Fibroblast of lung (primary cell): ENCODE measurements around the gene CIITA. TPM values are rescaled to one million over a fixed set of nuclear protein-coding genes. Genes with fewer than 3 reads are reported as not detected.

Experiments
- DNase-seq, 2 donors: peaks; one replicate each; pipeline versions ENCODE4 v3.0.0 to v3.0.0-alpha.2; 2010; ENCODE audit warnings: low read depth in 2 of 2
- H2AFZ ChIP-seq: 2 replicates; pipeline ENCODE4 v1.5.1; 2012; ENCODE audit warnings: low read length, control low read depth, inconsistent platforms
- H3K27ac ChIP-seq: 2 replicates; pipeline ENCODE4 v1.5.1; 2011; ENCODE audit warnings: low read length, control low read depth; ENCODE audit not compliant: insufficient read depth
- H3K27me3 ChIP-seq: 2 replicates; pipeline ENCODE4 v1.5.1; 2011; ENCODE audit warnings: mild to moderate bottlenecking, low read length; ENCODE audit not compliant: control insufficient read depth, insufficient read depth
- H3K36me3 ChIP-seq: 2 replicates; pipeline ENCODE4 v1.5.1; 2011; ENCODE audit warnings: low read length; ENCODE audit not compliant: control insufficient read depth, insufficient read depth
- H3K4me1 ChIP-seq: 2 replicates; pipeline ENCODE4 v1.5.1; 2011; ENCODE audit warnings: low read length; ENCODE audit not compliant: control insufficient read depth, insufficient read depth; ENCODE audit errors: extremely low read depth
- H3K4me2 ChIP-seq: 2 replicates; pipeline ENCODE4 v1.5.1; 2011; ENCODE audit warnings: low read length, control low read depth; ENCODE audit not compliant: insufficient read depth; ENCODE audit errors: extremely low read depth
- H3K4me3 ChIP-seq, 4 experiments: fragments of 200-600 bp in 1 of 4; sonication (generic) in 1 of 4; replicated peaks in 1 of 4; 2 replicates each; pipeline ENCODE4 v1.5.1; 2011 to 2016; ENCODE audit warnings: low read length in 4 of 4, low read depth in 3 of 4, mild to moderate bottlenecking in 3 of 4, control low read depth in 2 of 4, inconsistent platforms in 1 of 4, mixed read lengths in 1 of 4; ENCODE audit not compliant: insufficient read depth in 1 of 4; ENCODE audit errors: control extremely low read depth in 1 of 4
- H3K79me2 ChIP-seq: 2 replicates; pipeline ENCODE4 v1.5.1; 2012; ENCODE audit warnings: mild to moderate bottlenecking, low read length, inconsistent platforms; ENCODE audit not compliant: control insufficient read depth, insufficient read depth
- H3K9ac ChIP-seq: 2 replicates; pipeline ENCODE4 v1.5.1; 2011; ENCODE audit warnings: mild to moderate bottlenecking, low read length, control low read depth; ENCODE audit not compliant: insufficient read depth
- H3K9me3 ChIP-seq: 2 replicates; pipeline ENCODE4 v1.5.1; 2012; ENCODE audit warnings: low read depth, low read length; ENCODE audit not compliant: control insufficient read depth, insufficient read depth
- H4K20me1 ChIP-seq: 2 replicates; pipeline ENCODE4 v1.5.1; 2011; ENCODE audit warnings: low read length; ENCODE audit not compliant: control insufficient read depth, insufficient read depth; ENCODE audit errors: extremely low read depth
- CTCF ChIP-seq, 2 donors: IDR thresholded peaks in 1 of 2; conservative IDR thresholded peaks in 1 of 2; 1 replicate in 1 of 2; 2 replicates in 1 of 2; pipeline ENCODE4 v1.5.1; 2011 to 2012; ENCODE audit warnings: low read length in 2 of 2, control low read depth in 1 of 2, inconsistent platforms in 1 of 2, low read depth in 1 of 2, mild to moderate bottlenecking in 1 of 2
- EZH2 ChIP-seq: IDR thresholded peaks from 2 replicates; pipeline ENCODE4 v1.5.1; 2012; ENCODE audit warnings: low read length, control low read depth, mild to moderate bottlenecking; ENCODE audit errors: missing control alignments
- polyA plus RNA-seq, 2 donors: library from polyadenylated mRNA; depleted of rRNA in 1 of 2; stranded (reverse) in 1 of 2; unstranded in 1 of 2; fragments of >200 nt; gene quantifications; 2 replicates each; pipeline ENCODE4 v1.2.1, GENCODE V29; 2011 to 2012; ENCODE audit warnings: missing spikeins in 1 of 2
- total RNA-seq: library from RNA; depleted of rRNA; stranded (reverse); fragments of >200 nt; gene quantifications from 2 replicates; pipeline ENCODE4 v1.2.1, GENCODE V29; 2014

The CIITA gene
- total and polyA plus RNA-seq, 2 donors (not counting 1 experiment from before 2014, with no cell fraction given), result 0.27 to 0.66 TPM

GRCh38 chr16:10978871-10979446 lies 102.0 kb downstream of the CIITA start:
- Histone ChIP-seq H4K20me1 (no peaks in the 10 kb centered on the region), H3K79me2 (no peaks in the 10 kb centered on the region), H3K27me3 (no peaks in the 10 kb centered on the region), H3K9me3 (no peaks in the 10 kb centered on the region), H3K36me3 (peaks cover 5% of the 10 kb centered on the region), H3K4me2 (no peak overlapping the region), H3K4me3 (no peak overlapping the region), H2AFZ (no peak overlapping the region), H3K4me1 (peaks cover 6% of the 10 kb centered on the region), H3K9ac (no peak overlapping the region), H3K27ac (no peak overlapping the region)
- TF ChIP-seq EZH2 (no peak), CTCF (conservative IDR thresholded peaks at IDR 0.05 in 1 of 2, IDR thresholded peaks at IDR 0.05 in 1 of 2; ENCODE audit: low read depth in 1 of 2, low read length in 2 of 2) (no peak)
- no peak for DNase-seq

DNA sequence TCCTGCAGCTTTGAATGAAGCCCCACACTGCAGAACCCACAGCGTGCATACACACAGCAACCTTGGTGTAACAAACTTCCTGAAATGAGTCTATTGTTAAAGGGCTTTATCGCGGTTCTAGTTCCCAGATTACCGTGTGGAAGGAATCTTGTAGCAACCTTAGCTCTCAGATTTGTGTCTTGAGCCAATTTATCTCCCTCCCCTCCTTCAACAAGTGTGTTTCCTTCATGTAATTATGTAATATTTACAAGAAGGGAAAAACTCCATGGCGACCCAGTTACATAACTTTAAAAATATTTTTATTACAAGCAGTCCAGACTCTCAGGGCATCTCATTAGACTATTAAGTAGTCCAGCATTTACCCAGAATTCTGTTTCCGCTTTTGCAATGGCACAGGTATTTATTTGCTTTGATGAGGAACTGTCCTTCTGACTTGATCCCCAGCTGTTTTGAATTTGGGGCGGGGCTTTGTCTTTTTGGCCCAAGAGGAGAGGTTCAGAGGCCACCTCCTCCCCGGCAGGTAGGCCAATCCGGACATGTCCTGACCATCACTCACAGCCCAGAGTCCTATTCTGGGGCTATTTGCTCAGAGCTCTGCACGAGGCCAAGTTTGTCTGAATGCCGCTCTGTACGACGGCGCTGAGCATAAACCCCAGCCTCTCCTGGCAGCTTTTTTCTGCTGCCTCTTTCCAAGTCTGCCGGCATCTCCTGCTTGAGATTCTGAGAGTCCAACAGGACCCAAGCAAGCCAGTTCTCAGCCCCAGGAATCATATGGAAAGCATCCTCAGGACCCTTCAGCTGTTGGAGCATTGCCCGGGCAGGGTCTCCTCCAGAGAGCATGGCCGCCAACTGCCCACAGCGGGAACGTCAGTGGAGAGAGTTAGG lies 103.0 kb downstream of the CIITA start:
- no peak for TF ChIP-seq CTCF (conservative IDR thresholded peaks at IDR 0.05 in 1 of 2, IDR thresholded peaks at IDR 0.05 in 1 of 2; ENCODE audit: low read depth in 1 of 2, low read length in 2 of 2)
- TF ChIP-seq EZH2, result no peak
- no peaks in the 10 kb centered on the region for H3K9me3 ChIP-seq
- H3K27me3 ChIP-seq, result no peaks in the 10 kb centered on the region
- H3K9ac ChIP-seq, result no peak overlapping the region
- H3K27ac ChIP-seq, result peak overlapping the region; percentile 13
- H2AFZ ChIP-seq, result no peak overlapping the region
- H4K20me1 ChIP-seq, result no peaks in the 10 kb centered on the region
- H3K4me1 ChIP-seq, result peaks cover 10% of the 10 kb centered on the region
- H3K79me2 ChIP-seq, result no peaks in the 10 kb centered on the region
- H3K4me3 ChIP-seq, result no peak overlapping the region
- H3K4me2 ChIP-seq, result no peak overlapping the region
- peaks cover 5% of the 10 kb centered on the region for H3K36me3 ChIP-seq
- peak in 1 of 2 donors; percentile 53 for DNase-seq

GRCh38 chr16:10980813-10981212 lies 103.8 kb downstream of the CIITA start:
- DNase-seq, result no peak
- Histone ChIP-seq H3K9ac (no peak overlapping the region), H3K27me3 (no peaks in the 10 kb centered on the region), H2AFZ (no peak overlapping the region), H3K4me1 (peaks cover 10% of the 10 kb centered on the region), H3K9me3 (no peaks in the 10 kb centered on the region), H3K4me3 (no peak overlapping the region), H3K4me2 (no peak overlapping the region), H3K27ac (no peak overlapping the region), H3K79me2 (no peaks in the 10 kb centered on the region), H4K20me1 (no peaks in the 10 kb centered on the region), H3K36me3 (peaks cover 5% of the 10 kb centered on the region)
- no peak for TF ChIP-seq EZH2
- TF ChIP-seq CTCF (conservative IDR thresholded peaks at IDR 0.05 in 1 of 2, IDR thresholded peaks at IDR 0.05 in 1 of 2; ENCODE audit: low read depth in 1 of 2, low read length in 2 of 2), result no peak
